SU-DHL-6 (cell line): ENCODE measurements around the gene VPS13D.

Experiments used
- CTCF ChIP-seq: fragments of 200-600 bp; sonication (generic); IDR thresholded peaks from one replicate; pipeline ENCODE4 v1.5.1; 2017; ENCODE audit warnings: antibody characterized with exemption, mild to moderate bottlenecking, low read length, moderate library complexity; ENCODE audit not compliant: insufficient read depth, poor library complexity, severe bottlenecking
- EZH2phosphoT487 ChIP-seq: fragments of 200-600 bp; sonication (generic), shearing (Covaris generic); conservative IDR thresholded peaks from 2 replicates; pipeline ENCODE4 v1.6.1; 2018; ENCODE audit warnings: mild to moderate bottlenecking, antibody characterized with exemption, low read length, moderate library complexity, mixed read lengths

- TF ChIP-seq CTCF, result no peak
- no peak for TF ChIP-seq EZH2phosphoT487
Observed at GRCh38 chr1:12282142-12282541, 52.3 kb downstream of the VPS13D start.
